ENCODE measurements around the gene MARK2.

Gene MARK2

GRCh38 chr11:63911876-63912275 is 73.0 kb downstream of the MARK2 start:
- DNase-seq: no peak

DNA sequence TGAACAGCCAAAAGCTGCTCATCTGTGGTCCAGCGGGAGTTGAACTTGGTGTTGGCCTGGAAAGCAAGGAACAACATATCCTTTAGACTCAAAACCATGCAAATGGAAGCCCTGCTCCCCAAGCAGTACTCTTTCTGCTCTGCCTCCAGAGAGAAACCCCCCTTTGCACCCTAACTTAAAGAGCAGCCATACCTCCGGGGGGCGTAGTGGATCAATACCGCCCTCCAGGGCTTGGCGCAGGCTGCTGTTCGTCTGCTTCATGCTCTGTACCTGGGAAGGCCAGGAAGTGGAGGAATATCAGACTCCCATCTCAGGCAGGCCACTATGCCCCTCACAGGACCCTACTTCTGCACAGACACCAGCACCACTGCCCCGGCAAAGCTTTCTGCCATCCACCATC is 73.8 kb downstream of the MARK2 start:
- DNase-seq: no peak

DNA sequence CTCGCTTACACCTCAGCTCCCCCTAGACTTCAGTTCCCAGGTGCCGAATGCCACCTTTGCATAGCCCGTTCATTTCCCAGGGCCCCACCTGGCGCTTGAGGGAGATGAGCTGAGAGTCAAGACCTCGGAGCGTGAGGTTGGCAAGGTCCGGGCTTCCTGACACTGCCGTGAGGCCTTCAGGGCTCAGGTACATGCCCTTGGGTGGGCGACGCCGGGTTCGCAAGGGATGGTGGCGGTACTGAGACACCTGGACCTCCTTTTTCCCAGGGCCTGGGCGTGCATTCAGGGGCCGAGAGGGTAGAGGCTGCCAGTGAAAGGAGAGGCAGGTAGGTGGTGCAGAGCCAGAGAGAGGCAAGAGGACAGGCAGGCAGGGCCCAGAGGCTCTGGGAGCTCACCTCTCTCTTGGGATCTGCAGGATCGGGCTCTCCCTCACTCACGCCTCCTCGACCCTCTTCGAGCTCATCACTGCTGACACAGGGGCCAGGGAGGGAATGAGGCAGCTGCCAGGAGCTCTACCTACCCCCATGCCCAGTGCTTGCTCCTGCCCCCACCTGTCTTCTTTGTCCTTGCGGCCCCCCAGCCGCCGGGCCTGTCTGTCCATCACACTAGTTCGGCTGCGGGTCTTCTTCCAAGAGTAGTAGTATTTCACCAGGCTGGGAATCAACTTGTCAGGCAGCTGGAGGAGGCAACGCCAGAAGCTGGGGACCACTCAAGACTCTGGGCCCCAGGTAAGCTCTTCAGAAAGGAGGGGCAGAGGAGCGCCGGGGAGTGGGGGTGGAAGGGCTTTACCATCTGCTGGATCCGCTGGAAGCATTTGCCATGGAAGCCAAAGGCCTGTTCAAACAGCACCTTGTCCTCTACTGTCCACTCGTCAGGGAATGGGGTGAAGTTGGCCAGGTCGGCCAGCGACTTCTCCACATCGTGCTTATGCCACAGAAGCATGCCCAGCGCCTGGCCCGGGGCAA is 75.2 kb downstream of the MARK2 start:
- no peak for DNase-seq

DNA sequence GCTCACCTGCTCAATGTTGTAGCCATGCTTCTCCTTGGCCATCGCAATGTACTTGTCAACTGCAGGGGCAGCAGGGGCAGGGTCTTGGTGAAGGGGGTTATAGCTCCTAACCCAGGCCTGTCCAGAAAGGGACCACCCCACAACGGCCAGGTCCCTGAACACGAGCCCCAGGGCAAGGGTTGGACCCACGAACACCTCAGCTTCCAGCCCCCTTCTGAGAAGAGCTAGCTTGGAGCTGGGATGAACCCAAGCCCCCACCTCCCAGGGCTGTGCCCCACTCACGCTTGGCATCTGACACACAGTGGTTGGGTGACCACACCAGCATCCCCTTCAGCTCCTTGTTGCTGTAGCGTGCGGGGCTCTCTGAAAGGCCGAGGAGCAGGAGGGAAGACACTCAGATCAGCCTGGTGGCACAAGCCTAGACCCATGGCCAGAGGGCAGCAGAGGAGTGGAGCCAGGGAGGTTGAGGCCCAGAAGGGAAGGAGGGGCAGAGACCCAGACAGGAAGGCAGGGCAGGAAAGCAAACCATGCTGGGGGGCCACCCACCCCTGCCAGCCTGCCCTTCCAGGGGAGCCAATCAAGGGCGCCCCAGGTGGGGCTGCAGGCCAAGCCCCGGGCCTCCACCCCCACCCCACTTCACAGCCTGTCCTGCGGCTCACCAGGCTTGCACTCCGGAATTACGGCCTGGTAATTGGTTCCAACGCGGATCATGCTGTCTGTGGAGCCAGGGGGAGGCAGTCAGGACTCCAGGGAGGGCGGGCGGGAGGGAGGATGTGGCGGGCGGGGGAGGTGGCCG is 76.2 kb downstream of the MARK2 start:
- DNase-seq: no peak

- DNase-seq: peak; percentile 40
These were observed 77.3 kb downstream of the MARK2 start for GRCh38 chr11:63915961-63916836.

GRCh38 chr11:63916837-63917691 is 78.2 kb downstream of the MARK2 start, which contains the start of gene RCOR2:
Gene RCOR2, minus strand, starts transcription at chr11:63917164. Its CDS starts 708 bp downstream, at chr11:63916456.
- DNase-seq: peak; percentile 73

DNA sequence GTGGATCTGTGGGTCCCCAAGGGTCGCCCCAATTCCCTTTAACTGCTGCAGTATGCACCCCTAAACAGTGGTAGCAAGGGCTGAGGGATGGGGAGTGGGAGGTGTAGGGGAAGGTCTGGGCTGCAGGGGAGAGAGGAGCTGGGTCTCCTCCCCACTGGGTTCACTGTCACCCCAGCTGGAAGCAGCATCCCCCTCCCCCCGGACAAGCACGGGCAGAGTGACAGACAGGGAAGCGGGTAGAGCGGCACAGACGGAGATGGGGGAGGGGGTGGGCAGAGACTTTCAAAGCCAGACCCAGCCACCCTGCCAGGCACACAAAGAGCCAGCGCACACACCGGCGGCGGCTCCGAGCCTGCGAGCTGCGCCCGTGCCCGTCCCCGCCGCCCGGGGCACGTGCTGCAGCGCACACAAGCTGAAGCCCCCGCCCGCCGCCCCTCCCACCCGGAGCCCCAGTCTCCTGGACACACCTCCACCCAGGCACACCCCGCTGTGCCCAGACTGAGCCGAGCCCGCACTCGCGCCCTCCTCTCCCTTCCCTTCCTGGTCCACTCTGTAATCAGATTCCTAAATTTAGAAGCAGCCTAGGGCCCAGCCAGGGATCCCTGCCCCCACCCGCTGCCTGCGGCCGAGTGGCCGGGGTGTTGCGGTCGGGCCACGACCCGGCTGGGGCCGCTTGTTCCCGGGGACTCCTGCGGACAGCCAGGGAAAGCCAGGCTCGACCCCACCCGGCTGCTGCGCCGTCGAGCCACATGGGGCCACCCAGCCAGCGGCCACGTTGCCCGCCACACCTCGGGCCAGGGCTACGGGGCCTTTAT is 79.0 kb downstream of the MARK2 start:
- peak; percentile 62 for DNase-seq

DNA sequence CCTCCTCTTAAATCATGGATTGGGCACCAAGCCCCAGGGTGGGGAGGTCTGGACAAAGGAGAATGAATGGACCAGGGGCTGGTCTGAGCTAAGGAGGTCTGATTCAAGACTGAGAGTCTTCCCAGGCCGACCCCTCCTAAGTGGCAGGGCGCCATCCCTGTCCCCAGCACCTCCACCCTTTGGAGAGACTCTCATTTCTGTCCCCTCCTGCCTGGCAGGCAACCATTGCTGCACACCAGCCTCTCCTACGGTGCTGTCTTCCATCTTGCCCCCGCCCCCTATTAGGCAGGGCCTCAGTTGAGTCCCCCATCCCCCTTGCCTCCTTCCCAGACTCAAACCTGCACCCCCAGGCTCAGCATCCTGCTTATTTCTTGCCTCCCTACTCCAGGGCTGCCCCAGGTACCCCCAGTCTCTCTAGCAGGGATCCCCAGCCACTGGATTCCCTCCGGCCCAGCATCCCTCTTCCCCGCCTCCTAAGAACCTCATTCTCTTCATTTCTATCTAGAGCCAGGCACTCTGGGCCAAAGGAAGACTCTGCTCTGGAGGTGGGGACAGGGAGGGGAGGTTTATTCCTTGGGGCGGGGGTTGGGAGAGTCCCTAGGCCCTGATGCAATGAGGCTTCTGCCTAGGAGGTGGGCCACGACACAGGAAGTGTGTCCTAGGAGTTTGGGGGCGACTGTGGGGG is 79.7 kb downstream of the MARK2 start:
- no peak for DNase-seq

- DNase-seq: no peak
These were observed 80.6 kb downstream of the MARK2 start for GRCh38 chr11:63919267-63920125.

- no peak for DNase-seq
These were observed 81.4 kb downstream of the MARK2 start for GRCh38 chr11:63920126-63920938.

GRCh38 chr11:63920939-63921417 is 82.1 kb downstream of the MARK2 start:
- DNase-seq: peak; percentile 65

DNA sequence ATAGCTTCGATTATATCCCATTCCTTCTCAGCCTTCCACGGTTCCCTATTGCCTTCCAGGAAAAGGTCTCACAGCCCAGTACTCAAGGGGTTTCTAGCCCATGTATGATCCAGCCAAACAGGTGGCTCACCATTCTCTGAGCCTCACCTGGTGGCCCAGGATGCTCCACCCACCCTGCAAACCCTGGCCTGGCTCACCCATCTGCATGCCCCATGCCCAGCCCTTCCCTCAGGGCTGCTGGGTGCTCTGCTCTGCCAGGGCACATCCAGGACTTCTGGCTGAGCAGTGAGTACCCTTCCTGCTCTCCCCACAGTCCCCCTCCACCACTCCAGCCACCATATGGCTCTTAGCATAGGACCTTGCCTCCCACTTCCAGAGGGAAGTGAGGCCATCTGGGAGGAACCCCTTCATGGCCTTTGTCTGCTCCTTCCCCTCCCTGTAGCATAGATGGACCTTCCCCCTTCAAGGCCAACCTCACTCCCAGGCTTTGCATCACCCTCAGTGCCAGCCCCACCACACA is 83.8 kb downstream of the MARK2 start:
- DNase-seq: no peak

DNA sequence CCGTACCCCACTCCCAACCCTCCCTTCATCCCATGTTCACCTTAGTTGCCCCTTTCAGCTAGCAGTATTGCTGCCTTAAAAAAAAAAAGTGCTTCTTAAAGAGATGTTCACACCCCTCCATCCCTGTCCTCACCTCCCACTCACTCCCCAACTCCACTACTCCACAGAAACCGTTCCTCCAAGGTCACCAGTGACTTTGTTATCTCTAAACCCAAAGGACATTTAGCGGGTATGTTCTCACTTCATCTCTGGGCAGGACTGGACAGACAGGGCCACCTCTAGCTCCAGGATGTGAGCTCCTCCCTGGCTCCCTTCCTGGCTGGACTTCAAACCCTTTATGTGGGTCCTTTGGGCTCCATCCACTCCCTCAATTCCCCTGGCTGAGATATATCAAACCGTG is 84.4 kb downstream of the MARK2 start:
- no peak for DNase-seq

DNA sequence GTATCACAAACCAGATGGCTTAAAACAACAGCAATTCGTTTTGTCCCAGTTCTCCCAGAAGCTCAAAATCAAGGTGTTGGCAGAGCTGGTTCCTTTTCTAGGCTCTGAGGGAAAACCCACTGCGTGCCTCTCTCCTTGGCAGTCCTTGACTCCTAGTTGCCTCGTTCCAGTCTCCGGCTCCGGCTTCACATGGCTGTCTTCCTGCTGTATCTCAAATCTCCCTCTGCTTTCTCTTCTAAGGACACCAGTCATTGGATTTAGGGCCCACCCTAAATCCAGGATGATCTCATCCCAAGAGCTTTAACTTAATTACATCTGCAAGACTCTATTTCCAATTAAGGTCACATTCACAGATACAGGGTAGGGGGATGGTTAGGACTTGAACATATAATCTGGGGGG is 90.7 kb downstream of the MARK2 start:
- DNase-seq: no peak

- no peak for DNase-seq
These were observed 92.1 kb downstream of the MARK2 start for GRCh38 chr11:63931045-63931444.

DNA sequence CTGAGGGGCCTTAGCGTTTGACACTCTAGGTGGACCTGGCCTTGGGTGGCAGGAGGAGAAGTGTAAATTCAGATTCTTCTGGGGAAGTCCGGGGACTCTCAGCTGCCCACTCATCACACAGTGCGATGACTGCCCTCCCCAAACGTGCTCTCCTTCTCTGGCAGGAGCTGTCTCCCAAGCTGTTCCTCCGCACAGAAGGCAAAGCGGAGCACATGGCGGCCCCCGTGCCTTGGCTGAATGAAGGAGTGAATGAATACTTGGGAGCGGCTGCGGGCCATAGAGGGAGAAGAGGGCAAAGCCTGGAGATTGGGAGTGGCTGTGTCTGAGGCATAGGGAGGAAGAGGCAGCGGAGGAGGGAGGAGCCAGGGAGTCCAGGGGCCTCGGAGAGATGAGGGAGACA is 93.0 kb downstream of the MARK2 start:
- DNase-seq: no peak

GRCh38 chr11:63933459-63933858 is 94.5 kb downstream of the MARK2 start:
- DNase-seq: no peak
